ENCODE data around the gene PDGFD. TPM values are rescaled to one million over a fixed set of nuclear protein-coding genes. Genes with fewer than 3 reads are reported as not detected.

PDGFD gene
- total RNA-seq, 1 experiment from 2014 or later = 1.7 TPM

DNA sequence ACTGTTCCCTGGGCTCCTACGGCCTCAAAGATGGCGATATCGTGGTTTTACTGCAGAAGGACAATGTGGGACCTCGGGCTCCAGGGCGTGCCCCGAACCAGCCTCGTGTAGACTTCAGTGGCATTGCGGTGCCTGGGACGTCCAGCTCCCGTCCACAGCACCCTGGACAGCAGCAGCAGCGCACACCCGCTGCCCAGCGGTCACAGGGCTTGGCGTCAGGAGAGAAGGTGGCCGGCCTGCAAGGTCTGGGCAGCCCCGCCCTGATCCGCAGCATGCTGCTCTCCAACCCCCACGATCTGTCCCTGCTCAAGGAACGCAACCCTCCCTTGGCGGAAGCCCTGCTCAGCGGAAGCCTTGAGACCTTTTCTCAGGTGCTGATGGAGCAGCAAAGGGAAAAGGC is 127.0 kb downstream of the PDGFD start:
- DNase-seq = no peak
- Histone ChIP-seq H3K4me1 (ENCODE audit: insufficient read depth, low read length) (no peaks in the 10 kb centered on the region), H3K79me2 (ENCODE audit: insufficient read depth, low read length) (no peaks in the 10 kb centered on the region), H3K79me1 (ENCODE audit: insufficient read depth, low read depth, low read length, poor library complexity, severe bottlenecking) (no peaks in the 10 kb centered on the region), H4K20me1 (ENCODE audit: control insufficient read depth, insufficient read depth, insufficient read length) (no peaks in the 10 kb centered on the region), H3T11ph (ENCODE audit: low read length) (no peak overlapping the region), H2AFZ (ENCODE audit: low read length) (no peak overlapping the region), H3K27ac (ENCODE audit: insufficient read length, low read depth, low read length) (no peak overlapping the region), H2AK5ac (ENCODE audit: insufficient read length, low read length) (no peak overlapping the region), H3K9ac (ENCODE audit: extremely low read depth, insufficient read length, low read length) (no peak overlapping the region), H2BK15ac (ENCODE audit: low read depth, low read length) (no peak overlapping the region; the same call in 1 of the 2 replicates), H2BK120ac (ENCODE audit: low read depth, low read length, poor library complexity, severe bottlenecking) (no peak overlapping the region), H3K23me2 (ENCODE audit: insufficient read length, low read depth, low read length, poor library complexity, severe bottlenecking) (no peaks in the 10 kb centered on the region), H4K5ac (ENCODE audit: insufficient read length, low read depth, low read length) (no peak overlapping the region), H2BK12ac (ENCODE audit: insufficient read length, low read depth, low read length) (no peak overlapping the region), H3K4me2 (ENCODE audit: insufficient read depth, insufficient read length, low read length) (no peak overlapping the region), H3K18ac (ENCODE audit: insufficient read length, low read depth, low read length) (no peak overlapping the region), H3K56ac (ENCODE audit: insufficient read length, low read depth, low read length) (no peak overlapping the region), H4K8ac (replicated peaks; ENCODE audit: insufficient read length, low read depth, low read length) (no peak overlapping the region), H3K14ac (ENCODE audit: insufficient read depth, low read length) (peak overlapping the region; percentile 47; the same call in 1 of the 2 replicates), H3K4ac (ENCODE audit: low read depth, low read length) (no peak overlapping the region), H3K23ac (ENCODE audit: insufficient read length, low read depth, low read length) (no peak overlapping the region), H2BK5ac (ENCODE audit: insufficient read length, low read length) (no peak overlapping the region), H3K9me3 (ENCODE audit: control insufficient read depth, low read depth, low read length) (no peaks in the 10 kb centered on the region), H3K27me3 (ENCODE audit: insufficient read depth, low read length) (no peaks in the 10 kb centered on the region), H2BK20ac (ENCODE audit: low read depth, low read length, poor library complexity, severe bottlenecking) (no peak overlapping the region), H4K91ac (ENCODE audit: insufficient read length, low read depth, low read length) (no peak overlapping the region)
- Mint-ChIP-seq H3K36me3 (ENCODE audit: insufficient read depth in 1 of 3, low read depth in 3 of 3) (no peaks in the 10 kb centered on the region), H3K9me3 (no peaks in the 10 kb centered on the region), H3K27ac (no peak overlapping the region; a peak in 1 of 7 replicates), H3K4me1 (peaks cover 0 to 2% of the 10 kb centered on the region in 2 experiments; a peak in 1 of 4 replicates), H3K27me3 (ENCODE audit: low read depth) (no peaks in the 10 kb centered on the region), H3K4me3 (no peak overlapping the region)
- TF ChIP-seq, protein P1, sequence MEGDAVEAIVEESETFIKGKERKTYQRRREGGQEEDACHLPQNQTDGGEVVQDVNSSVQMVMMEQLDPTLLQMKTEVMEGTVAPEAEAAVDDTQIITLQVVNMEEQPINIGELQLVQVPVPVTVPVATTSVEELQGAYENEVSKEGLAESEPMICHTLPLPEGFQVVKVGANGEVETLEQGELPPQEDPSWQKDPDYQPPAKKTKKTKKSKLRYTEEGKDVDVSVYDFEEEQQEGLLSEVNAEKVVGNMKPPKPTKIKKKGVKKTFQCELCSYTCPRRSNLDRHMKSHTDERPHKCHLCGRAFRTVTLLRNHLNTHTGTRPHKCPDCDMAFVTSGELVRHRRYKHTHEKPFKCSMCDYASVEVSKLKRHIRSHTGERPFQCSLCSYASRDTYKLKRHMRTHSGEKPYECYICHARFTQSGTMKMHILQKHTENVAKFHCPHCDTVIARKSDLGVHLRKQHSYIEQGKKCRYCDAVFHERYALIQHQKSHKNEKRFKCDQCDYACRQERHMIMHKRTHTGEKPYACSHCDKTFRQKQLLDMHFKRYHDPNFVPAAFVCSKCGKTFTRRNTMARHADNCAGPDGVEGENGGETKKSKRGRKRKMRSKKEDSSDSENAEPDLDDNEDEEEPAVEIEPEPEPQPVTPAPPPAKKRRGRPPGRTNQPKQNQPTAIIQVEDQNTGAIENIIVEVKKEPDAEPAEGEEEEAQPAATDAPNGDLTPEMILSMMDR (conservative IDR thresholded peaks at IDR 0.05) = no peak
- WGBS (ENCODE audit: extremely low coverage, insufficient read length, low lambda C conversion rate) = no CpG with 5 or more reads among the region's 21 CpGs
